SK-N-SH (cell line): Measurements from ENCODE around the gene ENOPH1. TPM values are rescaled to one million over a fixed set of nuclear protein-coding genes. Genes with fewer than 3 reads are reported as not detected.
"Not testable (repeated sequence)": the region's sequence is repeated elsewhere in the genome, so short reads cannot be mapped to it uniquely, and the experiment has no call there.

ENCODE experiments used
- CTCF ChIA-PET: fragments of 300-600, 350-600 bp; formaldehyde crosslinking; extraction: SDS; loops from one replicate; lab custom pipeline; 2021; lab: Yijun Ruan, JAX
- POLR2A ChIA-PET: fragments of 350-600 bp; sonication (Branson Sonifier 250); formaldehyde crosslinking; extraction: SDS; loops from one replicate; lab custom pipeline; 2020; ENCODE audit warnings: antibody characterized with exemption, inconsistent platforms; lab: Yijun Ruan, JAX
- DNase-seq: peaks from one replicate; pipeline ENCODE4 v3.0.0; 2012
- H2AFZ ChIP-seq: fragments of 200-600 bp; sonication (generic); 2 replicates; pipeline ENCODE4 v1.8.1; 2016; ENCODE audit warnings: antibody characterized with exemption, mild to moderate bottlenecking, low read depth
- H3F3A ChIP-seq: fragments of 200-600 bp; sonication (generic); replicated peaks from 2 replicates; pipeline ENCODE3; 2016; ENCODE audit warnings: antibody characterized with exemption, mild to moderate bottlenecking; ENCODE audit not compliant: insufficient read depth
- H3K27ac ChIP-seq, 2 experiments: fragments of 200-500 bp in 1 of 2; fragments of 200-600 bp in 1 of 2; sonication (Bioruptor generic) in 1 of 2; sonication (generic), shearing (Covaris generic) in 1 of 2; 2 replicates each; pipeline versions ENCODE4 v1.5.1 to v1.6.1; 2014 to 2016; ENCODE audit warnings: low read depth in 2 of 2, inconsistent platforms in 1 of 2, low read length in 1 of 2, mild to moderate bottlenecking in 1 of 2, mixed read lengths in 1 of 2
- H3K27me3 ChIP-seq: fragments of 200-600 bp; sonication (generic), shearing (Covaris generic); 2 replicates; pipeline ENCODE4 v1.6.1; 2016; ENCODE audit warnings: mixed run types; ENCODE audit not compliant: insufficient read depth
- H3K36me3 ChIP-seq, 2 experiments: fragments of 200-500 bp in 1 of 2; fragments of 200-600 bp in 1 of 2; sonication (Bioruptor generic) in 1 of 2; sonication (generic) in 1 of 2; replicated peaks in 1 of 2; 2 replicates each; pipeline versions ENCODE3 to v1.5.1; 2014 to 2016; ENCODE audit warnings: low read length in 1 of 2, mild to moderate bottlenecking in 1 of 2; ENCODE audit not compliant: insufficient read depth in 2 of 2, control insufficient read depth in 1 of 2
- H3K4me1 ChIP-seq, 2 experiments: fragments of 200-500 bp in 1 of 2; fragments of 200-600 bp in 1 of 2; sonication (Bioruptor generic) in 1 of 2; sonication (generic), shearing (Covaris generic) in 1 of 2; 2 replicates each; pipeline versions ENCODE4 v1.5.1 to v1.6.1; 2014 to 2016; ENCODE audit warnings: low read depth in 1 of 2, low read length in 1 of 2, mixed run types in 1 of 2; ENCODE audit not compliant: insufficient read depth in 2 of 2, control insufficient read depth in 1 of 2
- H3K4me2 ChIP-seq: fragments of 200-600 bp; sonication (generic), shearing (Covaris generic); 2 replicates; pipeline ENCODE4 v1.6.1; 2017; ENCODE audit warnings: mixed run types
- H3K4me3 ChIP-seq, 2 experiments: fragments of 200-500 bp in 1 of 2; fragments of 200-600 bp in 1 of 2; sonication (Bioruptor generic) in 1 of 2; sonication (generic), shearing (Covaris generic) in 1 of 2; 2 replicates each; pipeline versions ENCODE4 v1.5.1 to v1.8.1; 2014 to 2016; ENCODE audit warnings: low read depth in 2 of 2, inconsistent platforms in 1 of 2, low read length in 1 of 2, mild to moderate bottlenecking in 1 of 2, mixed read lengths in 1 of 2, moderate library complexity in 1 of 2
- H3K79me2 ChIP-seq: fragments of 200-600 bp; sonication (generic); 2 replicates; pipeline ENCODE4 v1.8.1; 2017; ENCODE audit warnings: mild to moderate bottlenecking; ENCODE audit not compliant: insufficient read depth
- H3K9ac ChIP-seq: fragments of 200-600 bp; sonication (generic); 2 replicates; pipeline ENCODE4 v1.6.1; 2017; ENCODE audit warnings: mixed run types
- H3K9me2 ChIP-seq: fragments of 200-600 bp; sonication (generic); 2 replicates; pipeline ENCODE4 v1.6.1; 2017; ENCODE audit warnings: mixed run types
- H3K9me3 ChIP-seq: fragments of 200-600 bp; sonication (generic); 2 replicates; pipeline ENCODE4 v1.6.1; 2017; ENCODE audit warnings: mixed run types, mild to moderate bottlenecking, moderate library complexity
- H4K20me1 ChIP-seq: fragments of 200-600 bp; sonication (generic); 2 replicates; pipeline ENCODE4 v1.6.1; 2017; ENCODE audit warnings: mild to moderate bottlenecking, mixed run types; ENCODE audit not compliant: insufficient read depth
- RAD21 ChIP-seq: IDR thresholded peaks from 2 replicates; pipeline ENCODE4 v1.6.1; 2012; ENCODE audit warnings: mild to moderate bottlenecking, low read length
- REST ChIP-seq: IDR thresholded peaks from 2 replicates; pipeline ENCODE4 v1.6.1; 2012; ENCODE audit warnings: mild to moderate bottlenecking, low read depth, low read length, moderate library complexity
- SIN3A ChIP-seq: IDR thresholded peaks from 2 replicates; pipeline ENCODE4 v1.6.1; 2012; ENCODE audit warnings: low read depth, mild to moderate bottlenecking, low read length, moderate library complexity, borderline replicate concordance
- TCF12 ChIP-seq: IDR thresholded peaks from 2 replicates; pipeline ENCODE4 v1.4.0; 2012
- TEAD4 ChIP-seq: IDR thresholded peaks from 2 replicates; pipeline ENCODE4 v1.4.0; 2012; ENCODE audit warnings: mild to moderate bottlenecking, borderline replicate concordance; ENCODE audit not compliant: insufficient read depth
- USF2 ChIP-seq: fragments of 150-350 bp; IDR thresholded peaks from 2 replicates; pipeline ENCODE4 v1.6.1; 2017; ENCODE audit warnings: antibody characterized with exemption, low read length, low read depth, borderline replicate concordance
- ZBTB33 ChIP-seq: IDR thresholded peaks from 2 replicates; pipeline ENCODE4 v1.4.0; 2012; ENCODE audit warnings: low read depth, borderline replicate concordance
- WGBS: methylation state at CpG from one replicate; pipeline ENCODE4 v1.1.6; 2017; ENCODE audit warnings: low lambda C conversion rate; 5-methylcytosine and 5-hydroxymethylcytosine counted together
- polyA plus RNA-seq, 3 experiments: library from polyadenylated mRNA; depleted of rRNA; stranded (reverse); fragments of >200 nt; gene quantifications; 2 replicates each; pipeline ENCODE4 v1.2.3, GENCODE V29; 2012

ENOPH1 gene
- polyA plus RNA-seq, 1 of the 3 experiments (the other 2 are of a cell fraction) = 14.9 TPM

GRCh38 chr4:82467471-82467870, 37.1 kb downstream of the ENOPH1 start (continued):
- TF ChIP-seq USF2 = no peak
- TF ChIP-seq TCF12 = no peak
- TF ChIP-seq ZBTB33 = no peak
- TF ChIP-seq SIN3A = no peak
- TF ChIP-seq TEAD4 = no peak

- no peak overlapping the region for H3K27ac ChIP-seq
- H4K20me1 ChIP-seq = no peaks in the 10 kb centered on the region
- H3K4me3 ChIP-seq = no peak overlapping the region
- H3K9me3 ChIP-seq = no peaks in the 10 kb centered on the region
- POLR2A ChIA-PET = no interaction called here
- H3K9me2 ChIP-seq = no peaks in the 10 kb centered on the region
- no peaks in the 10 kb centered on the region for H3K4me1 ChIP-seq
- no peak for DNase-seq
- no peaks in the 10 kb centered on the region for H3F3A ChIP-seq
- no peaks in the 10 kb centered on the region for H3K79me2 ChIP-seq
- H3K4me2 ChIP-seq = no peak overlapping the region
- CTCF ChIA-PET = interaction anchor here (0.7 to 1.8 kb wide), 4 partner anchors 16 to 329 kb away, joined by 3 to 4 read pairs (median 3); partner anchors contain the start of gene SCD5
- H2AFZ ChIP-seq = no peak overlapping the region
- H3K9ac ChIP-seq = no peak overlapping the region
- WGBS = 87% methylated on average over 1 of the region's 2 CpGs
- no peak for TF ChIP-seq REST
- peak; percentile 30 for TF ChIP-seq RAD21
- H3K27me3 ChIP-seq = no peaks in the 10 kb centered on the region
- peaks cover 2 to 11% of the 10 kb centered on the region in 2 experiments for H3K36me3 ChIP-seq
Observed at GRCh38 chr4:82469791-82470345, 39.5 kb downstream of the ENOPH1 start.

- H3K27ac ChIP-seq, H3F3A ChIP-seq, H3K9me3 ChIP-seq, POLR2A ChIA-PET, H3K79me2 ChIP-seq, H2AFZ ChIP-seq, H3K36me3 ChIP-seq, H3K9me2 ChIP-seq, H3K27me3 ChIP-seq, H3K4me3 ChIP-seq, H3K4me2 ChIP-seq, H3K4me1 ChIP-seq, DNase-seq, H4K20me1 ChIP-seq, H3K9ac ChIP-seq: not testable (repeated sequence)
- 77% methylated on average over 5 of the region's 5 CpGs for WGBS
- CTCF ChIA-PET = interaction anchor here (0.9 to 1.7 kb wide), 2 partner anchors 266 to 327 kb away, joined by 3 to 4 read pairs; no protein-coding TSS in a partner anchor
Observed at GRCh38 chr4:82473080-82473479, 42.7 kb downstream of the ENOPH1 start.
